PFSK-1 (cell line): Measurements from ENCODE around the gene DIP2C.

Experiments
- TAF1 ChIP-seq: IDR thresholded peaks from 2 replicates; pipeline ENCODE4 v1.6.1; 2012; ENCODE audit warnings: low read length, control low read depth, borderline replicate concordance; ENCODE audit not compliant: insufficient read depth
- TF ChIP-seq, protein P1 (sequence below), 2 experiments: IDR thresholded peaks; 2 replicates each; pipeline versions ENCODE4 v1.6.1 to v1.8.0; 2011 to 2012; ENCODE audit warnings: low read depth in 2 of 2, low read length in 2 of 2, control low read depth in 1 of 2, inconsistent platforms in 1 of 2, mild to moderate bottlenecking in 1 of 2, moderate library complexity in 1 of 2; ENCODE audit not compliant: insufficient read depth in 1 of 2

DNA sequence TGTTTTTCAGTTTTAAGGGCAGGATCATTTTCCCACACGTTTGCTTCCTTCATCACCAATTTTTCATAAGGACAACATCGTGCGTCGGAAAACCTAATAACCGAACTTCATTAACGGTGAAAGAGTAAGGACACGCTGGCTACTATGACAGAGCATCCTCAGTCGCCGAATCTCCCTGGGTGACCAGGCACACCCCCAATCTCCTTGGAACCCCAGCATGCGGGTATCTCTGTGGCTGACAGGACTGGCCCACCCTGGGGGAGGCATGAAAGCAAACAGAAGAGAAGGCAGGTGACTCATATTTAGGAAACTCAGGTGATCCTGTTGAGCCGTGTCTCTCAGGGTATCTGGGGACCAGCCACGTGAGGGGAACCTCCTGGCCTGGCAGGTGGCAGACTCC, 134.2 kb downstream of the DIP2C start:
- TF ChIP-seq, protein P1, sequence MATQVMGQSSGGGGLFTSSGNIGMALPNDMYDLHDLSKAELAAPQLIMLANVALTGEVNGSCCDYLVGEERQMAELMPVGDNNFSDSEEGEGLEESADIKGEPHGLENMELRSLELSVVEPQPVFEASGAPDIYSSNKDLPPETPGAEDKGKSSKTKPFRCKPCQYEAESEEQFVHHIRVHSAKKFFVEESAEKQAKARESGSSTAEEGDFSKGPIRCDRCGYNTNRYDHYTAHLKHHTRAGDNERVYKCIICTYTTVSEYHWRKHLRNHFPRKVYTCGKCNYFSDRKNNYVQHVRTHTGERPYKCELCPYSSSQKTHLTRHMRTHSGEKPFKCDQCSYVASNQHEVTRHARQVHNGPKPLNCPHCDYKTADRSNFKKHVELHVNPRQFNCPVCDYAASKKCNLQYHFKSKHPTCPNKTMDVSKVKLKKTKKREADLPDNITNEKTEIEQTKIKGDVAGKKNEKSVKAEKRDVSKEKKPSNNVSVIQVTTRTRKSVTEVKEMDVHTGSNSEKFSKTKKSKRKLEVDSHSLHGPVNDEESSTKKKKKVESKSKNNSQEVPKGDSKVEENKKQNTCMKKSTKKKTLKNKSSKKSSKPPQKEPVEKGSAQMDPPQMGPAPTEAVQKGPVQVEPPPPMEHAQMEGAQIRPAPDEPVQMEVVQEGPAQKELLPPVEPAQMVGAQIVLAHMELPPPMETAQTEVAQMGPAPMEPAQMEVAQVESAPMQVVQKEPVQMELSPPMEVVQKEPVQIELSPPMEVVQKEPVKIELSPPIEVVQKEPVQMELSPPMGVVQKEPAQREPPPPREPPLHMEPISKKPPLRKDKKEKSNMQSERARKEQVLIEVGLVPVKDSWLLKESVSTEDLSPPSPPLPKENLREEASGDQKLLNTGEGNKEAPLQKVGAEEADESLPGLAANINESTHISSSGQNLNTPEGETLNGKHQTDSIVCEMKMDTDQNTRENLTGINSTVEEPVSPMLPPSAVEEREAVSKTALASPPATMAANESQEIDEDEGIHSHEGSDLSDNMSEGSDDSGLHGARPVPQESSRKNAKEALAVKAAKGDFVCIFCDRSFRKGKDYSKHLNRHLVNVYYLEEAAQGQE (IDR thresholded peaks at IDR 0.05; ENCODE audit: insufficient read depth in 1 of 2, low read depth in 2 of 2, low read length in 2 of 2): no peak
- no peak for TF ChIP-seq TAF1
